DND-41 (cell line): ENCODE results near the gene CNRIP1.

Experiments used
- ATAC-seq: fragments of 200-7000 bp; cut with Tn5 transposase; 3 replicates; pipeline ENCODE4 v1.9.1; 2021; ENCODE audit warnings: low read depth; ENCODE audit not compliant: insufficient read depth
- DNase-seq: peaks from one replicate; pipeline ENCODE4 v3.0.0-alpha.2; 2020
- H2AFZ ChIP-seq: 2 replicates; pipeline ENCODE4 v1.6.0; 2012; ENCODE audit warnings: low read depth, low read length
- H3K27ac ChIP-seq: 2 replicates; pipeline ENCODE4 v1.5.1; 2012; ENCODE audit warnings: low read length, inconsistent platforms
- H3K27me3 ChIP-seq: fragments of 200-600 bp; sonication (generic); 2 replicates; pipeline ENCODE4 v1.6.0; 2012; ENCODE audit warnings: low read length, mild to moderate bottlenecking, inconsistent platforms; ENCODE audit not compliant: insufficient read depth, poor library complexity
- H3K36me3 ChIP-seq: 2 replicates; pipeline ENCODE4 v1.5.1; 2012; ENCODE audit warnings: low read length, inconsistent platforms; ENCODE audit not compliant: insufficient read depth
- H3K4me1 ChIP-seq: 2 replicates; pipeline ENCODE4 v1.5.1; 2012; ENCODE audit warnings: mild to moderate bottlenecking, low read length; ENCODE audit not compliant: insufficient read depth
- H3K4me2 ChIP-seq: 2 replicates; pipeline ENCODE4 v1.6.0; 2012; ENCODE audit warnings: mild to moderate bottlenecking, moderate library complexity, low read length, inconsistent platforms; ENCODE audit not compliant: insufficient read depth
- H3K4me3 ChIP-seq, 2 experiments: fragments of 200-600 bp in 1 of 2; shearing (Covaris generic) in 1 of 2; 2 replicates each; pipeline ENCODE4 v1.5.1; 2012 to 2016; ENCODE audit warnings: inconsistent platforms in 2 of 2, low read length in 2 of 2, mild to moderate bottlenecking in 2 of 2, low read depth in 1 of 2, moderate library complexity in 1 of 2
- H3K79me2 ChIP-seq: 2 replicates; pipeline ENCODE4 v1.6.0; 2012; ENCODE audit warnings: low read length, inconsistent platforms; ENCODE audit not compliant: insufficient read depth
- H3K9ac ChIP-seq: 2 replicates; pipeline ENCODE4 v1.6.0; 2012; ENCODE audit warnings: low read depth, mild to moderate bottlenecking, inconsistent platforms, low read length, moderate library complexity
- H3K9me3 ChIP-seq: 2 replicates; pipeline ENCODE4 v1.5.1; 2012; ENCODE audit warnings: low read length, moderate library complexity, mild to moderate bottlenecking, inconsistent platforms; ENCODE audit not compliant: insufficient read depth, severe bottlenecking
- H4K20me1 ChIP-seq: 2 replicates; pipeline ENCODE4 v1.6.0; 2012; ENCODE audit warnings: low read length; ENCODE audit not compliant: insufficient read depth
- CTCF ChIP-seq: IDR thresholded peaks from 2 replicates; pipeline ENCODE4 v1.5.1; 2012; ENCODE audit warnings: borderline replicate concordance, low read length, moderate library complexity, mild to moderate bottlenecking; ENCODE audit not compliant: poor library complexity, severe bottlenecking; ENCODE audit errors: extremely low read depth
- EZH2 ChIP-seq: IDR thresholded peaks from 3 replicates; pipeline ENCODE4 v1.6.1; 2012; ENCODE audit warnings: borderline replicate concordance, low read depth, mild to moderate bottlenecking, moderate library complexity, low read length, inconsistent platforms; ENCODE audit not compliant: severe bottlenecking

Gene CNRIP1

GRCh38 chr2:68256093-68256450 is 63.7 kb downstream of the CNRIP1 start:
- Histone ChIP-seq H3K9ac (no peak overlapping the region), H3K36me3 (no peaks in the 10 kb centered on the region), H3K4me3 (no peak overlapping the region), H3K4me1 (peaks cover 28% of the 10 kb centered on the region), H3K79me2 (peaks cover 24% of the 10 kb centered on the region), H3K9me3 (no peaks in the 10 kb centered on the region), H3K4me2 (0 out of 2 replicates have a peak overlapping the region, but pooled peaks have one; percentile 6), H3K27me3 (no peaks in the 10 kb centered on the region), H3K27ac (no peak overlapping the region), H2AFZ (no peak overlapping the region), H4K20me1 (no peaks in the 10 kb centered on the region)
- DNase-seq (no peak), ATAC-seq (no peak)
- TF ChIP-seq CTCF (no peak), EZH2 (no peak)

- H3K4me3 ChIP-seq, result peak overlapping the region; percentile 50 to 80
- H4K20me1 ChIP-seq, result peaks cover 24% of the 10 kb centered on the region
- H2AFZ ChIP-seq, result peak overlapping the region; percentile 98
- no peaks in the 10 kb centered on the region for H3K27me3 ChIP-seq
- H3K4me2 ChIP-seq, result peak overlapping the region; percentile 85
- ATAC-seq (no peak), DNase-seq (peak; percentile 27)
- H3K27ac ChIP-seq, result peak overlapping the region; percentile 82
- TF ChIP-seq EZH2, result no peak
- no peak for TF ChIP-seq CTCF
- peaks cover 52% of the 10 kb centered on the region for H3K4me1 ChIP-seq
- peaks cover 18% of the 10 kb centered on the region for H3K36me3 ChIP-seq
- H3K79me2 ChIP-seq, result peaks cover 51% of the 10 kb centered on the region
- H3K9ac ChIP-seq, result peak overlapping the region; percentile 74
- no peaks in the 10 kb centered on the region for H3K9me3 ChIP-seq
Observed at GRCh38 chr2:68253219-68254068, 66.3 kb downstream of the CNRIP1 start.

- Histone ChIP-seq H4K20me1 (peaks cover 33% of the 10 kb centered on the region), H3K27me3 (no peaks in the 10 kb centered on the region), H3K9me3 (no peaks in the 10 kb centered on the region), H3K4me3 (peak within 1 kb of the TSS; percentile 50 to 80), H3K79me2 (peaks cover 59% of the 10 kb centered on the region), H3K9ac (peak within 1 kb of the TSS; percentile 74), H2AFZ (peak within 1 kb of the TSS; percentile 98), H3K4me2 (peak within 1 kb of the TSS; percentile 85), H3K36me3 (peaks cover 21% of the 10 kb centered on the region), H3K4me1 (peaks cover 60% of the 10 kb centered on the region), H3K27ac (peak within 1 kb of the TSS; percentile 92)
- peak; percentile 84 for ATAC-seq
- TF ChIP-seq EZH2 (no peak), CTCF (no peak)
- peak; percentile 96 for DNase-seq
Observed at GRCh38 chr2:68252400-68253218, 67.1 kb downstream of the CNRIP1 start, which contains the start of gene PPP3R1. TSS of gene PPP3R1 (minus strand) at chr2:68252532. CDS start at chr2:68252127, 405 bp downstream.
